DMS153 treated with DMSO at 0.1 percent for 48 hours (cell line): ENCODE data around the gene TRNT1.

Experiments used
- DNase-seq: peaks from one replicate; lab custom pipeline; 2025; ENCODE audit not compliant: unreplicated experiment; lab: John Stamatoyannopoulos, UW

Gene TRNT1

DNA sequence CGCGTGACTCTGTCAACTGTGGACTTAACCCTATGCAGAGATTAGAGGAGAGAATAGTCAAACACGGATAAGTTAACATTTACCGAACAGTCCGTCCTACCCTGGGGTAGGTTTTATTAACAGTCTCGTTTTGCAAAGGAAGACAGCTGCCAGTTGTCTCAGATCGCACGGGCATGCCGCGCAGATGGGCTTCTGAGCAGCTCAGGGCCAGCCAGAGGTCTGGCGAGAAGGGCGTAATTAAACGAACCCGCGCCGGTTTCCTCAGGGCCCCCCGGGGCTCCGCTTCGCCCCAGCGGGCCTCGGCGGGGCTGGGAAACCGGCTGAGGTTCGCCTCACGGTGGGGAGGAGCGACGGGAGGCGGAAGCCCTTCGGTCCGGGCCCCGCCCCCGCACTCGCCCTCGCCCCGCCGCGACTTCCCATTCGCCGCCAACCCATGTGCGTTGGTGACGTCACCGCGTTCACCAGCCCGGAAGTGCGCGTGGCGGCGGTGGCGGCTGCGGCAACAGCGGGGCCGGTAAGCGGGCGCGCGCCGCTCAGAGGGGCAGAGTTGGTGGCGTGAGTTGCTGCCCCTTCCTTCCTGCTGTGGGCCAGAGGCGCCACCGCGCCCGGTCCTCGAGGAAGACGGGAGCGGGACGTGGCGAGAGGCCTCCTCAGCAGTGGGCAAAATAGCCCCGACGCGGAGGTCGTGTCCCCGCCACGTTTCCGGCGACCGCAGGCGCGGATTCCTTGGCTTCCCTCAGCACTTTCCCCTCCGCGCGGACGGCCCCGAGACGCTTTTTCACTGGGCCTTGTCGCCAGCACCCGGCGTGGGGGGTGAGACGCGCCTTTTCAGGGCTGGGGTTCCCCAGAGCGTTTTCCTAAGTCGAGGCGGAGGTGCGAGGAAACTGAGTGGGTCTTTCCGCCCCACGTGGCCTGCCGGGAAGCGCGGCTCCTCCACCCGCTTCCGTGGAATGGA is at the start of gene TRNT1:
TSS of gene TRNT1 (plus strand) at position 464 of the 955 bp plus-strand sequence. CDS start 2,101 bp downstream, outside the sequence.
- DNase-seq, result peak; percentile 26

DNA sequence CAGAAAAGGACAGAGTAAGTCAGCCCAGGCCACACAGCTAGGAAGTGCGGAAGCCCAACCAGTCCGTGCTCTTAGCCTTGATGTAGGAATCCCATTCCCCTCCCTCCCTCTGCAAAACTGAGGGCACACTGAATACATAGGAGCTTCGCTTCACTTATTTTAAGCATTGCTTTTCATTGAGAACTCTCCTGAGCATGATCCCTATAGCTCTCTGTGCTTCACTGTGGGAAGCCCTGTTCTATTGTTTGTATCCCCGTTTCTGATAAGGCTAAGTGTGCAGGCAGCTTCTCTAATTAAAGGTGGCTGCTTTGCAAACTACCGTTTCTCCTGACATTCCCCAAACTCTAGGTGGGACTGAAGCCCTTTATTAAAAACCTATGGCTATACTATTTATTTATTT is 46.4 kb upstream of the TRNT1 start:
- DNase-seq, result no peak

DNA sequence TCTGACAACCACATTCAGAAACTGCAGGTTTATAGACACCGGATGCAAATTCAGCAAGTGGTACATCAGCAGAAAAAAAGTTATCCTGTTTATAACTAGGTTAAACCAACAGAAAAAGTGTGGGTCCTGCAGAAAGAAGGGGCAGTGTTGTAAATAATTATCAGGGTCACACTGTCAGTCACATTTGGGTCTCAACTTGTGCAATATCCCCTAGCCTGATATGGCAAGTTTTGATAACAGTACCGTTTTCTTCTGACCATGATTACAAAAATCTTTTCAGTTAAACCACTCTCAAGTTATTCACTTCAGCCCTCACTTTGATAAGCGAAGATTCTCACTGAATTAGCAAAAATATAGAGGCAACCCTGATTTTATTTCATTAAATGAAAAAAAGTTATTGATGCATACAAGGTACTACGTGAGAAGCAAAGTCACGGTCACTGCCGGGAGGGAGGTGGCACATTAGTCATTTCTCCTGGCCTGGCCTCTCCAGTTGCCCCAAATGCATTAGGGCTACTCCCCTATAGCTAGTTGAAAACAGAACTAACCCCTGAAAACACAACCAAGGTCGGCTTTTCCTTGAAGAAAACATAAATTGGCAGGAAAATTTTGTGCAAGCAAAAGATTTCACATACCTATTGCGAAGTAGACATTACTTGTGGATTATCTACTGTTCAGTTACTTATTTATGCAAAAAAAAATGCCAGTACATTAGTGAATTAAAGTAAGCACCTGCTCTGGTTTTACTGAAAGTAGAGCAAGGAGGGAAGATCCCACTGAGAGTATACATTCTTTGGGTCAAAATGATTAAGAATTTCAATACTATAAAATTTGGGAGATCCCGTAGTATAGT is 45.1 kb upstream of the TRNT1 start:
- DNase-seq, result no peak

DNA sequence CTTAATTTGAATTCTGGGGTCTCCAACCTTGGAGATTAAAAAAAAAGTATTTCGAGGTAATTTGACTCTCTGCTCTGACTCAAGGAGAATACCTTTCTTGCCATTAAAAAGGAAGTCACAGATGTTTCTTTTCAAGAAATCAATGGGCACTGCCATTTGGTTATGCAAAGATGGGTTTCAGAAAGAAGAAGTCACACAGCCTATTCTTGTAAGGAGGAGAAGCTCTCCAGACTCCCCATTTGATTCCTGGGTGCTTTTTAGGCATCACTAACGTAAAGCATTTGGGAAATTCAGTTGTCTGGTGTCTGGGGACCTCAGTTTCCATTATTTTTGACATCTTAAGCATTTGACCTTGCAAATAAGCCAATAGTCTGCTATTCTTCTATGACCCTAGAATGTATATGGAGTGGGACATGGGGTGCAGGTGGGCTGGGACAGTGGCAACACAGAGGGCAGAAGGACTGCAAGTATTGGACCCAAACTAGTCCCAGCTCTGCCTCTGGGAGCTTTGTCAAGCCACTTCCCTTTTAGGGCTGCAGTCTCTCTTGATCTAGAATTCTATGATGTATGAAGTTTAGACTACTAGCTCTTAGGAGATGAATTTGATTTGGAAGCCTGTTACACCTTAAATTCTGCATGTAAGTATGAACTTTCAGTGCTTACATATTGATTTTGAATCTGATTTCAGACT is 44.4 kb upstream of the TRNT1 start:
- DNase-seq, result no peak

DNA sequence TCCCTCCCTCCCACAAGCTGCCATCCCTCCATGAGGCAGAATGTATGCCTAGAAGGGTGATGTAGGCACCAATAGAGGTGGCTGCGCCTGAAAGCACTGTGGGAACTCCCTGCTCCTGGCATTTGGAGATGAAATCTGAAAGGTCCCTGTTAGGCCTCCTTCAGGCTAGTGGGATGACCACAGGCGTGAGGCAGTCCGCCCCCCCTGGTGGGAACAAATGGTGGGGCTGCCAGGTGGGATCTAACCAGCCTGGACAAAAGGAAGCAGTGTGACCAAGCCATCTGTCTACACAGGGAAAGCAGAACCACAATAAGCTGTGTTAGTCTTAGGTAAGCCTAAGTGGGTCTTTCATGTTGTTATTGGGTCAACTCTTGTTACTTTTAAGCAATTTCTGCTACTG is 41.9 kb upstream of the TRNT1 start:
- no peak for DNase-seq

DNA sequence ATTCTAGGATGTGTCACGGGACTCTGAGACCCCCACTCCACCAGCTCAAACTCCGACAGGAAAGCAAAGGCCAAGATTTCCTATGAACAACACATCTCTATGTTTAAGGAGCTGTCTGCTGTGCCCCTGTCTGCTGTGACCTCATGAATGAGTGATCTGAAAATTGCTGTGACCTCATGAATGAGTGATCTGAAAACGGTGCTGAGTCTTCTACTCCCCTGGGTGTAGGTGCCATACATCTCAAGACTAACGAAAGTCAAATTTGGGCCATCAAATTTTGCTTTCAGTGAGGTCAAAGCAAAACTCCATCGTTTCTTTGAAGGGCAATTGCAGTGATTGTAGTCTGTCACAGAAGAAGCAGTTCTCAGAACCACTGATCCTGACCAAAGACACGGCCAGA is 41.0 kb upstream of the TRNT1 start:
- no peak for DNase-seq

DNA sequence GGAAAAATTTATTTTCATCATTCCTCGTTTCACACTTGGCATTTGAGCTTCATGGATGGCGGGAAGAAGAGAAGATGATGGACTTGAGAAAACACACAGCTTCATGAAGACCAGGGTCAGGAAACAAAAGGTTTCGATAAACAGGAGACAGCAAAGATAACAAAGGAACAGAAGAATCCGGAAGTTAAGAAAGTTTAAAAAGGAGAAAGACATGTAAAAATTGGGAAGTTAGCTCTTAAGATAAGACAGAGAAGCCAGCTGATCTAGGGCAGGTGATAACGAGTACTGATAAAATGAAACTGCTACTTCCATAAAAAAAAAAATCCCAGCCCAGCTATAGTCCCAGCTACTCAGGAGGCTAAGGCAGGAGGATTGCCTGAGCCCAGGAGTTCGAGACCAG is 40.5 kb upstream of the TRNT1 start:
- DNase-seq, result no peak

DNA sequence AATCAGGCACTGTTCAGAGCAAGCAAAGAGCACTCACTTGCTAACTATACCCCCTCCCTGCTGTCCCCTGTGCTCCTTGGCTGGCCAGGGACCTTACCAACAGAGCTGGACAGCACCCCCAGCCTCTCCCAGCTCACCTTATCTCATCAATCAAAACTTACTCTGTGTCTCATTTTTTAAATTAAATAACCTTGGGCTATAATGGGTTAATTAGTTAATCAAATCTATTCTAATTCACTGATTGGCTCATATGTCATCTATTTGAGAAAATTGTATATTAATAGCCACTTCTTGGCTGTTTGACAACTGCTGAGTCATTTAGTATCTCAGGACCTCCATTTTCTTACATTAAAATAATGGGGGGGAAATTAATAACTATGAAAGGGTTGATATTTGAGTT is 39.5 kb upstream of the TRNT1 start:
- no peak for DNase-seq

DNA sequence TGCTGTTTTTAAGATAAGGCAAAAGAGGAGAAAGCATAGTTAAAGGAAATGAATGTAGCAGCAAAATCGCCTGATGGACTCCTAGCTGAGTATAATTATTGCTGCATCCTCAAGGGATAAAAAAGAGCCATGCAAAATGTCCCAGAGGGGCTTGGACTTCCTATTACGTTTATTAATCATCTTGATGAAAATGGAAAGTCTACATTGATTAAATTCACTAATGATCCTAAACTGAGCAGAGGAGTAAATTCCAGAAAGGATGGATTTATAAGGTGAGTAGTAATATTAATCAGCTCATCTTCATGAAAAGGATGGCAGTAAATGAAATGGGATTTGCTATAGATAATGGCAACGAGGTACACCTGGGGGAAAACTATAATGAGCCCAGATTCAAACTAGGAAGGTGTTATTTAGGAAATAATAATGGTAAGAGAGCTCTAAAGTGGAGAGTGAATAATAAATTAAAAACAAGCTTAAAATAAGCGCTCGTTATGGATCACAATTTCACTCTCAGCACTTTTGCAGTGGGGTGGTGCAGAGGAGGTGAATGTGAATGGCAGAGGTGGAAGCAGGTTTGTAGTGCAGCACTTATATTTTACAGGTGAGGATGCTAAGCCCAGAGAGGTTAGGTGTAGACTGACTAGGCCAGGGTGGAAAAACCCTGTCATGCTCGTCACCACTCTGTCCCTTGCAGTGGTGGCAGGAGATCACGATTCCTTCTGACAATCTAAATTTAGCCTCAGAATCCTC is 38.8 kb upstream of the TRNT1 start:
- DNase-seq, result no peak

DNA sequence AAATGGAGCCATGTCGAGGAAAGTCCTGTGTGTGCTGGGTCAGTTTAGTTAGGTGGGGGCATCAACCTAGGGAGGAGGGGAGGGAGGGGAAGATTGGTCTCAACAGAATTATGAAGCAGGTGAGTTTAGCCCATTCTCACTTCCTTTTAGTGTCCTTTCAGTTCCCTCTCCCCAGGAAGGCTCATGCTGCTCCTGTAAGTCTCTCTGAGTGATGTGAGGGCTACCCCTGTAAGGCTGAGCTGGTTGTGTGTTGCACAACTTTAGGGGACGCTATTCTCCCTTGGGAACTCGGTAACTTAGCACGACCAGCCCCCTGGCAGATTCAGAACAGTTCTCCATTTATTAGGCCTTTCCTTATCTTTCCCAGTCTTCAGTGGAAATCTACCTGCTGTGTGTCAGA is 37.7 kb upstream of the TRNT1 start:
- DNase-seq, result no peak

DNA sequence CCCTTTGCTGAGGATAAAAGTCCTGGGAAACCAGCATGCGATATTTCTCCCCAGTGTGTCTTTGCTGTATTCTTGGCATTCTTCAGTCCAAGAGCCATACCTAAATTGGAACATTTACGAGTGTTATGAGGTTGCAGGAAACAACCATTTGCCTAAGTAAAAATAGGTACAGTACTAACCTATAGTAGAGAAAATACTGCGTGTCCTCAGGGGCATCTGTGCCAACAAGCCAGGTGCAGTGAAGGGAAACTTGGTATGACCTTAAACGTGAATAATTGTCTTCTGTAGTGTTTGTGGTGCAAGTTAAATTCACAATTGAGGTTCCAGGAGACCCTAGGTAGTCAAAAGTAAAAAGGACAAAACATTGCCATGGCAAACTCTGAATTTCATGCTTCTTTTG is 28.8 kb upstream of the TRNT1 start:
- DNase-seq, result no peak

DNA sequence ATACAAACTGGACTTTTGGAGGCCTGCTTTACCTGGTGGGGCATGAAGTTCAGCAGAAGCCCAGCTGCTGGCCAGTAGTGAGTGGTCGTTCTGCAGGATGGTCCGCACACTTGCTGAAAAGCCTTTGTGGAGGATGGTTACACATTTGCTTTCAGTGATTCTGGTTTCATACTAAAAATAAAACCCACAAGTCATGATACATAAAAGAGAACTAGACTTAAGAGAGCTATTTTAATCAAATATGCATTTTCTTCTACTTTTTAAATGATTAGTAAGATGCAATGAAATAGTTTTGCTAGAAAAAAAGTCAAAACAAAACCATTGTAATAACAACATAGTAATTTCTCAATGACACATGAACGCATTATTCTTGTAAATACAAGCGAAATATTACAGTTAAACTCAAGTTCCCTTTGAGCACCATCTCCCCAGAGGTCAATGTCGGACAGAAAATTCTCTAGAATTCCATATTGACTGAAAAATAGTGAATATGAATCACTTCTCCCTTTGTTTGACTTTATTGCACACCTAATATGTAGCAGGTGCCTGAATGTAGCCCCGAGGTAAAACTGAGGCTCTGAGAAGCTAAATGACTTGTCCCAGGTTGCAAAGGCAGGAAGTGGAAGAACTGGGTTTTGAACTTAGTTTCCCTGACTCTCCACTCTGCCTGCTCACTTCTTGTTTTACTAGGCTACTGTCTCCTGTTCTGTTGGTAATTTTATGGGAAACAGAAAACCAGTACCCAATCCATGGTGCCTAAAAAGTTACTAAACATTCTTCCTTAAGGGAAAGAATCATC is 24.9 kb upstream of the TRNT1 start:
- DNase-seq, result no peak

DNA sequence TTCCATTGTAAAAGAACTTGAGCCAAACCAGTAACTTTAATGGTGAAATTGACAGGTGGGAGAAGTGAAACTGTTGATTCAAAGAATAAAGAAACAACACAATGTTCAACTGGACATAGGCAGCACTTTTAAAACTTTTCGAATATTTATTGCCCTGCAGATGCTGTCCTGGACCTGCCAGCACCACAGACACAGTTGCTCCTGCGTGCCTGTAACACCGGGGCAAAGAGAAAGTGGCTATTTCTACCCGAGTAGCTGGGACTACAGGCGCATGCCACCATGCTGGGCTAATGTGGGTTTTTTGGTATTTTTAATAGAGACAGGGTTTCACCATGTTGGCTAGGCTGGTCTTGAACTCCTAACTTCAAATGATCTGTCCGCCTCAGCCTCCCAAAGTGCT is 24.0 kb upstream of the TRNT1 start:
- DNase-seq, result no peak

DNA sequence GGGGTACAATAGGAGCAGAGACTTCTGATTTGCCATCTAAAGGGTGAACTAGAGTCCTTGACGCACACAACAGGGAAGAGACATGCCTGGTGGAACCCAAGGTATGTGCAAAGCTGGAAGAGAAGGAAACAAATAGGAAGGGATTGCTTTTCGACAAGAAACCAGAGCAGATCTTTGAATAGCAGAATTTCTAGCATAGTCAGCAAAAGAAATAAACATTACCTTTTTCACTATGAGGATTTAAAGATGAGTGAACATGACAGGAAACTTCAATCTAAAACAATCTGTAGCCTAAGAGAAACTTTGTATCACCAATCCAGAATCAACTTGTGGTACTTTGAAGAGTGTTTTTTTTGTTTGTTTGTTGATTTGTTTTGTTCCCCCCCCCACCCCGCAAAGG is 21.5 kb upstream of the TRNT1 start:
- DNase-seq, result no peak

DNA sequence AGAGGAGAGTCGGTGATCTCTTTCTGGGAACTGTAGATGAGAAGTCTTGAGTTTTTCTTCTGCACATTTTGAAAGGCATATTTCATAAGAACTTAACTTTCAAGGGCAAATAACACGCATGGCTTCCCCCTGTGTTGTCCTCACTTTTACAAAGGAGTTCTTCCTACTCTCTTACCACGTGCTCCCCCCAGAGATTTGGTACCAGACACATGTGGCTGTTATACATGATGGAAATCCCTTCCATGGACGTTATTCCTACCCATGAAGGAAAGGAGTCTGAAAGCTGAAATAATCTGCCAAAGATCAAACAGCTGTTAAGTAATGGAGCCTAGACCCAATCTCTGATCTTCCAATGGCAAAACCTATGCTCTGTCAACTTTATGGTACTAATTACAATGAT is 20.9 kb upstream of the TRNT1 start:
- DNase-seq, result no peak

DNA sequence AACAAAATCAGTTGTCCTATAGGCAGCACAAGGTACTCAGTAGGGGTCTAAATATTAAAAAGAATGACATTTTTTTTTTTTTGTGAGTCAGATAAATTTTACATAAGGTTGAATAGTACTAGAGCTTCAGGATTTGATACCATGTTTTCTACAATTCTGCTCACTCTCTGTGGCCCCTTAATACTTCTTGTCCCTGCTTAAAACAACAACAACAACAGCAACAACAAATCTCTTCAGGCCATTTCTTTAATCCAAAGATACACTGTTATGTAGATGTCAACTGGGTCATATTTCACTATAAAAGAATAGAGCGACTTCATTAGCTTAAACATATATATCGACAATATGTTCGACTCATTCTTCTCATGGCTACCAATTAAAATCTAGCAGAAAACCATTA is 19.6 kb upstream of the TRNT1 start:
- no peak for DNase-seq

DNA sequence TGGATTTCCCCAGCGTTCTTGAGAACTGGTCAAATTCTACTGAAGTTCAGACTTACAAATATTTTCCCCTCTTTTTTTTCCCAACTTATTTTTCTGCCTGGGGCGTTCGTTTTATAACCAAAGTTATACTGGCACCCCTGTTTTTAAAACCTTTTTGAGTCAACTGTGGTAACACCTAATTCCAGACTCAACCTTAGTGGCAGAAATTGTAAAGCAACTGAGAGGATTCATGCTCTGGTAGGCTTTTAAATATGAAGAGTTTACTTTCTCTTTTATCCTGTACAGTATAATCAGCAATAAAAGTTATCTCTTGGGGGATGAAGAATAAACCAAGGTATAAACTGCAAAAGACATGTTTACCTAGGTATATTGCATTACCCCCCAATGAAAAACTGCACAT is 18.9 kb upstream of the TRNT1 start:
- no peak for DNase-seq

DNA sequence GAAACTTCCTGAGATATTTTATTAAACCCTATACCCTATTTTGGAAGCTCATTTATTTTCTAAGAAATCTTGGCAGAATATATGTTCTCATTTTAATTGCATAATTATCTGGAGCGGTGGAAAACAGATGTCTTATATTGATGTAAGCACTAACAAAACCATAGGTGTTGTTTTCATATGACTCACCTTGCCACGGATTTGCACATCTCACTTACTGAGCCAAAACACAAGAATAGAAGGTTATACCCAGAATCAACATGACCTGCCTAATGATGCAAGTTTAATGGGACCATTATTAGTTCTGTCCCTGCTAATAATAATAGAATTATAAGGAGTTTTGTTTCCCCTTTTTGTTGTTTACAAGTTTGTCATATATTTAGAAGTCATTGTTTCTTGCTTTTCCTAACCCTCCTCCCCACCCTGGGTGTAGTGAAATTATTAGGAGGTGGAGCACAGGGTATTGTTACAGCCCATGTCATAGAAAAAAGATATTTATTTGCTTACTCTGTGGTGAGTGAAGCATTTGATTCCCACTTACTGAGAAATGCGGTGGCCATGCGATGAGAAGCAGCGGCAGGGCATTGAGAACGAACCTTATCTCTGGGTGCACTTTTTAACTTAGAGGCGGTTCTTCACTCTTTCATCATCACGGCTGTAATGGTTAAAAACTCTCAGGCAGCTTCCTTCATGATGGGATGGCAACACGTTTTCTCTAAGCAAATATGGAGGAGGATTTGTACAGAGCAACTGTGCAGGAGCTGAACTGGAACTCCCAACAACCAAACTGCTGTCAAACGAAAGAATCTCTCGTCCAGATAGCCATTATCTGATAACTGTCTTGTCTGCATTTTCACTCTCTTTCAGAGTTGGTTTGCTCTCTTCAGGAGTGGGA is 17.1 kb upstream of the TRNT1 start:
- DNase-seq, result peak; percentile 4

DNA sequence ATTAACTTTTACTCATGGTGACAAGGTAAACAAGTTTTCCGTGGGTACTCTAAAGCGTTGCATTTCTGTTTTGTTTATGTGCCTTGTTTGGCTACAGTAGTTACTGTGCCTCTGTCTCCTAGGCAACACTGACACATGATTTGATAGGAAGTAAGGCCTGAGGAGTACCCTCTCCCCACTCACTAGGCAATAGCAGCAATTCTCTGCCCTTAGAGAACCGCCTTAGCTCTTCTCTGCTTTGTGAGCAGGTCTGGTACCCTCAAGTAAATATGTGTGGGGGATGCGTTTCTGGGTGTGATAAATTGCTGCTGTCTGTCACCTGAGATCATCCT is 16.5 kb upstream of the TRNT1 start, which contains the start of gene IL5RA:
TSS of gene IL5RA (minus strand) at position 76 of the 332 bp plus-strand sequence. CDS start 5,390 bp downstream, outside the sequence.
- peak; percentile 4 for DNase-seq
